ENCODE measurements around the gene PLCB2. TPM values are rescaled to one million over a fixed set of nuclear protein-coding genes. Genes with fewer than 3 reads are reported as not detected.

Gene PLCB2
- polyA plus RNA-seq, 1 donor (not counting 4 experiments of a cell fraction or from before 2014, with no cell fraction given) = 0.73 TPM

GRCh38 chr15:40336744-40337122 lies 29.0 kb upstream of the PLCB2 start:
- no peak for TF ChIP-seq EZH2 (IDR thresholded peaks at IDR 0.05; ENCODE audit: low read length)
- DNase-seq (ENCODE audit: low read depth, low spot score) (no peak), FAIRE-seq (no peak)
- peaks cover 2% of the 10 kb centered on the region for H3K9me1 ChIP-seq (ENCODE audit: control insufficient read depth, extremely low read depth, insufficient read depth, low read length)
- dilution Hi-C loops (cut with MboI; ENCODE audit: extremely low pct_ligation_motif_present, low sequenced_read_pairs) = no loop called here
- peaks cover 35% of the 10 kb centered on the region for H3K79me2 ChIP-seq (ENCODE audit: control insufficient read depth, insufficient read depth, low read length)
- no peak overlapping the region for H3K9ac ChIP-seq (ENCODE audit: control insufficient read depth, extremely low read depth, insufficient read depth, low read length)
- no peaks in the 10 kb centered on the region for H3K27me3 ChIP-seq (ENCODE audit: control insufficient read depth, extremely low read depth, insufficient read depth, low read length)
- peaks cover 22 to 39% of the 10 kb centered on the region in 2 experiments for H3K36me3 ChIP-seq (ENCODE audit: control insufficient read depth in 2 of 2, extremely low read depth in 1 of 2, insufficient read depth in 2 of 2, low read length in 2 of 2)
- no peaks in the 10 kb centered on the region for H3K9me3 ChIP-seq (ENCODE audit: control insufficient read depth, low read depth, low read length)
- H3K4me3 ChIP-seq (ENCODE audit: control insufficient read depth in 2 of 3, extremely low read depth in 1 of 3, insufficient read depth in 2 of 3, low read depth in 1 of 3, low read length in 3 of 3) = no peak overlapping the region
- no peak overlapping the region for H3K27ac ChIP-seq (ENCODE audit: control insufficient read depth, insufficient read depth, low read length)
- peak overlapping the region; percentile 97 for H3K4me2 ChIP-seq (ENCODE audit: control insufficient read depth, extremely low read depth, insufficient read depth, low read depth, low read length)
- H4K20me1 ChIP-seq (ENCODE audit: control insufficient read depth, extremely low read depth, insufficient read depth, low read length) = no peaks in the 10 kb centered on the region
- H3K4me1 ChIP-seq (ENCODE audit: control insufficient read depth, extremely low read depth, insufficient read depth, low read length) = peaks cover 71% of the 10 kb centered on the region
- no peak overlapping the region for H2AFZ ChIP-seq (ENCODE audit: control insufficient read depth, low read length)

GRCh38 chr15:40335938-40336743 lies 28.4 kb upstream of the PLCB2 start:
- H4K20me1 ChIP-seq (ENCODE audit: control insufficient read depth, extremely low read depth, insufficient read depth, low read length) = no peaks in the 10 kb centered on the region
- peaks cover 22 to 39% of the 10 kb centered on the region in 2 experiments for H3K36me3 ChIP-seq (ENCODE audit: control insufficient read depth in 2 of 2, extremely low read depth in 1 of 2, insufficient read depth in 2 of 2, low read length in 2 of 2)
- peak overlapping the region; percentile 11 for H3K9ac ChIP-seq (ENCODE audit: control insufficient read depth, extremely low read depth, insufficient read depth, low read length)
- no peaks in the 10 kb centered on the region for H3K9me3 ChIP-seq (ENCODE audit: control insufficient read depth, low read depth, low read length)
- H3K79me2 ChIP-seq (ENCODE audit: control insufficient read depth, insufficient read depth, low read length) = peaks cover 35% of the 10 kb centered on the region
- H3K4me2 ChIP-seq (ENCODE audit: control insufficient read depth, extremely low read depth, insufficient read depth, low read depth, low read length) = peak overlapping the region; percentile 36
- no peak overlapping the region for H3K4me3 ChIP-seq (ENCODE audit: control insufficient read depth in 2 of 3, extremely low read depth in 1 of 3, insufficient read depth in 2 of 3, low read depth in 1 of 3, low read length in 3 of 3)
- no peak for DNase-seq (ENCODE audit: low read depth, low spot score)
- H3K27ac ChIP-seq (ENCODE audit: control insufficient read depth, insufficient read depth, low read length) = no peak overlapping the region
- H3K9me1 ChIP-seq (ENCODE audit: control insufficient read depth, extremely low read depth, insufficient read depth, low read length) = peaks cover 2% of the 10 kb centered on the region
- TF ChIP-seq EZH2 (IDR thresholded peaks at IDR 0.05; ENCODE audit: low read length) (no peak), CTCF (optimal IDR thresholded peaks at IDR 0.05 in 1 of 3, IDR thresholded peaks at IDR 0.05 in 1 of 3, conservative IDR thresholded peaks at IDR 0.05 in 1 of 3; ENCODE audit: extremely low read depth in 1 of 3, insufficient read depth in 2 of 3, low read length in 3 of 3) (no peak)
- no peak overlapping the region for H2AFZ ChIP-seq (ENCODE audit: control insufficient read depth, low read length)
- dilution Hi-C loops (cut with MboI; ENCODE audit: extremely low pct_ligation_motif_present, low sequenced_read_pairs) = no loop called here
- peaks cover 67% of the 10 kb centered on the region for H3K4me1 ChIP-seq (ENCODE audit: control insufficient read depth, extremely low read depth, insufficient read depth, low read length)
- peak; percentile 36 for FAIRE-seq
- no peaks in the 10 kb centered on the region for H3K27me3 ChIP-seq (ENCODE audit: control insufficient read depth, extremely low read depth, insufficient read depth, low read length)

All from keratinocyte (primary cell).